Glutamatergic neuron (in vitro differentiated cells): ENCODE measurements around the gene PCDHGB3. TPM values are rescaled to one million over a fixed set of nuclear protein-coding genes. Genes with fewer than 3 reads are reported as not detected.

Experiments
- DNase-seq: peaks from one replicate; pipeline ENCODE4 v3.0.0; 2022
- H3K27ac Mint-ChIP-seq: one replicate; pipeline ENCODE4 v1.8.0; 2020; ENCODE audit warnings: mild to moderate bottlenecking, mixed read lengths, inconsistent platforms; ENCODE audit not compliant: unreplicated experiment
- H3K27me3 Mint-ChIP-seq: one replicate; pipeline ENCODE4 v1.8.0; 2020; ENCODE audit warnings: mild to moderate bottlenecking, moderate library complexity, mixed read lengths, inconsistent platforms; ENCODE audit not compliant: unreplicated experiment
- H3K36me3 Mint-ChIP-seq: one replicate; pipeline ENCODE4 v1.8.0; 2020; ENCODE audit warnings: mild to moderate bottlenecking, mixed read lengths, inconsistent platforms; ENCODE audit not compliant: unreplicated experiment
- H3K4me1 Mint-ChIP-seq: one replicate; pipeline ENCODE4 v1.8.0; 2020; ENCODE audit warnings: mild to moderate bottlenecking, low read depth, mixed read lengths, inconsistent platforms; ENCODE audit not compliant: unreplicated experiment
- H3K4me3 Mint-ChIP-seq: one replicate; pipeline ENCODE4 v1.8.0; 2020; ENCODE audit warnings: mild to moderate bottlenecking, mixed read lengths, inconsistent platforms; ENCODE audit not compliant: unreplicated experiment
- H3K9me3 Mint-ChIP-seq: one replicate; pipeline ENCODE4 v1.8.0; 2020; ENCODE audit warnings: mild to moderate bottlenecking, moderate library complexity, mixed read lengths, inconsistent platforms; ENCODE audit not compliant: unreplicated experiment
- total RNA-seq: library from RNA; stranded (reverse); fragmentation: NEBNext Ultra II Directional; extraction: Animal tissue kit (Norgen Biotek cat#: 25700); gene quantifications from one replicate; pipeline ENCODE4 v1.2.1, GENCODE V29; 2021; ENCODE audit not compliant: unreplicated experiment
- TF ChIP-seq, protein P1 (sequence below): fragments of 200-600 bp; sonication (generic); IDR thresholded peaks from one replicate; pipeline ENCODE4 v1.5.0; 2021; ENCODE audit not compliant: partially characterized antibody, unreplicated experiment

PCDHGB3 gene
- total RNA-seq, 1 donor from 2014 or later: 6.2 TPM

GRCh38 chr5:141359790-141360426 lies 10.1 kb upstream of the PCDHGB3 start, which contains the start of gene PCDHGB2:
Gene PCDHGB2, plus strand, starts transcription at chr5:141359994. Its CDS starts 142 bp downstream, at chr5:141360136.
- no peak within 1 kb of the TSS for H3K27ac Mint-ChIP-seq
- H3K4me1 Mint-ChIP-seq: no peaks in the 10 kb centered on the region
- TF ChIP-seq, protein P1, sequence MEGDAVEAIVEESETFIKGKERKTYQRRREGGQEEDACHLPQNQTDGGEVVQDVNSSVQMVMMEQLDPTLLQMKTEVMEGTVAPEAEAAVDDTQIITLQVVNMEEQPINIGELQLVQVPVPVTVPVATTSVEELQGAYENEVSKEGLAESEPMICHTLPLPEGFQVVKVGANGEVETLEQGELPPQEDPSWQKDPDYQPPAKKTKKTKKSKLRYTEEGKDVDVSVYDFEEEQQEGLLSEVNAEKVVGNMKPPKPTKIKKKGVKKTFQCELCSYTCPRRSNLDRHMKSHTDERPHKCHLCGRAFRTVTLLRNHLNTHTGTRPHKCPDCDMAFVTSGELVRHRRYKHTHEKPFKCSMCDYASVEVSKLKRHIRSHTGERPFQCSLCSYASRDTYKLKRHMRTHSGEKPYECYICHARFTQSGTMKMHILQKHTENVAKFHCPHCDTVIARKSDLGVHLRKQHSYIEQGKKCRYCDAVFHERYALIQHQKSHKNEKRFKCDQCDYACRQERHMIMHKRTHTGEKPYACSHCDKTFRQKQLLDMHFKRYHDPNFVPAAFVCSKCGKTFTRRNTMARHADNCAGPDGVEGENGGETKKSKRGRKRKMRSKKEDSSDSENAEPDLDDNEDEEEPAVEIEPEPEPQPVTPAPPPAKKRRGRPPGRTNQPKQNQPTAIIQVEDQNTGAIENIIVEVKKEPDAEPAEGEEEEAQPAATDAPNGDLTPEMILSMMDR: no peak
- peaks cover 14% of the 10 kb centered on the region for H3K27me3 Mint-ChIP-seq
- peaks cover 56% of the 10 kb centered on the region for H3K36me3 Mint-ChIP-seq
- H3K4me3 Mint-ChIP-seq: no peak within 1 kb of the TSS
- DNase-seq: no peak
- H3K9me3 Mint-ChIP-seq: peaks cover 34% of the 10 kb centered on the region

DNA sequence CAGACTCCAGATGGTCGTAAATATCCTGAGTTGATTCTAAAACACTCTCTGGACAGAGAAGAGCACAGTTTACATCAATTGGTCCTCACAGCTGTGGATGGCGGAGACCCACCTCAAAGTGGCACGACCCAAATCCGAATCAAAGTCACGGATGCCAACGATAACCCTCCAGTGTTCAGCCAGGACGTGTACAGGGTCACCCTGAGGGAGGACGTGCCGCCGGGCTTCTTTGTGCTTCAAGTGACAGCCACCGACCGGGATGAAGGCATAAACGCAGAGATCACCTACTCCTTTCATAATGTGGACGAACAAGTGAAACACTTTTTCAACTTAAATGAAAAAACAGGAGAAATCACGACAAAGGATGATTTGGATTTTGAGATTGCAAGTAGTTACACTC lies 9.4 kb upstream of the PCDHGB3 start:
- Mint-ChIP-seq H3K4me3 (no peak overlapping the region), H3K4me1 (no peaks in the 10 kb centered on the region), H3K9me3 (peaks cover 38% of the 10 kb centered on the region), H3K27ac (no peak overlapping the region), H3K36me3 (peaks cover 59% of the 10 kb centered on the region), H3K27me3 (peaks cover 14% of the 10 kb centered on the region)
- TF ChIP-seq, protein P1: no peak
- no peak for DNase-seq

GRCh38 chr5:141362719-141363118 lies 7.3 kb upstream of the PCDHGB3 start:
- Mint-ChIP-seq H3K4me3 (no peak overlapping the region), H3K4me1 (no peaks in the 10 kb centered on the region), H3K9me3 (peaks cover 32% of the 10 kb centered on the region), H3K36me3 (peaks cover 50% of the 10 kb centered on the region), H3K27ac (no peak overlapping the region), H3K27me3 (peaks cover 12% of the 10 kb centered on the region)
- TF ChIP-seq, protein P1: no peak
- no peak for DNase-seq

- no peaks in the 10 kb centered on the region for H3K4me1 Mint-ChIP-seq
- H3K27ac Mint-ChIP-seq: no peak within 1 kb of the TSS
- TF ChIP-seq, protein P1: no peak
- H3K27me3 Mint-ChIP-seq: peaks cover 12% of the 10 kb centered on the region
- no peak within 1 kb of the TSS for H3K4me3 Mint-ChIP-seq
- no peak for DNase-seq
- H3K9me3 Mint-ChIP-seq: peaks cover 32% of the 10 kb centered on the region
- H3K36me3 Mint-ChIP-seq: peaks cover 46% of the 10 kb centered on the region
Measured at GRCh38 chr5:141363952-141364660, 5.9 kb upstream of the PCDHGB3 start, which contains the start of gene PCDHGA5. Gene PCDHGA5, plus strand, starts transcription at chr5:141364162. Its CDS starts 169 bp downstream, at chr5:141364331.
